K562 (cell line): ENCODE data around the gene DCAF7.

ENCODE experiments used
- EP300 ChIP-seq: IDR thresholded peaks from 2 replicates; pipeline ENCODE4 v1.6.1; 2012; ENCODE audit warnings: low read length, improper control_type of control experiment
- GATAD2A ChIP-seq: fragments of 450-650 bp; IDR thresholded peaks from 2 replicates; pipeline ENCODE4 v1.6.1; 2017
- POLR2A ChIP-seq: fragments of 450-650 bp; conservative IDR thresholded peaks from 2 replicates; pipeline ENCODE4 v1.6.1; 2016
- RBM15 ChIP-seq: fragments of 200-400 bp; formaldehyde crosslinking; IDR thresholded peaks from 2 replicates; pipeline ENCODE4 v1.6.1; 2018; ENCODE audit warnings: mild to moderate bottlenecking, low read length, moderate library complexity; ENCODE audit not compliant: insufficient read depth
- TRIM24 ChIP-seq, 2 experiments: fragments of 450-650 bp; IDR thresholded peaks; 2 replicates each; pipeline ENCODE4 v1.6.1; 2016
- ZBTB11 ChIP-seq, 3 experiments: fragments of 200-800 bp in 1 of 3; fragments of 250-450 bp in 1 of 3; fragments of 450-650 bp in 1 of 3; sonication (Bioruptor Pico) in 1 of 3; sonication (Bioruptor generic) in 1 of 3; formaldehyde crosslinking in 1 of 3; IDR thresholded peaks; 2 replicates each; pipeline versions ENCODE4 v1.6.1 to v1.8.0; 2016 to 2022; ENCODE audit warnings: mild to moderate bottlenecking in 2 of 3, missing genetic modification characterization in 2 of 3, missing compliant biosample characterization in 1 of 3, moderate library complexity in 1 of 3
- ZBTB33 ChIP-seq: sonication (generic); formaldehyde crosslinking; IDR thresholded peaks from 2 replicates; pipeline ENCODE4 v1.8.1; 2023; ENCODE audit warnings: mild to moderate bottlenecking, missing genetic modification reagents
- ZNF274 ChIP-seq: IDR thresholded peaks from 2 replicates; pipeline ENCODE4 v1.6.1; 2011; ENCODE audit warnings: low read depth, mild to moderate bottlenecking, low read length, moderate library complexity, borderline replicate concordance
- ZNF707 ChIP-seq: fragments of 250-450 bp; sonication (Bioruptor Pico); conservative IDR thresholded peaks from 2 replicates; pipeline ENCODE4 v1.8.0; 2022; ENCODE audit warnings: inconsistent platforms, mild to moderate bottlenecking, moderate library complexity
- ZNF79 ChIP-seq: fragments of 250-450 bp; sonication (Bioruptor Pico); IDR thresholded peaks from 2 replicates; pipeline ENCODE4 v1.4.0; 2020; ENCODE audit warnings: low read depth, mild to moderate bottlenecking, moderate library complexity

GRCh38 chr17:63543822-63544420, 6.4 kb upstream of the DCAF7 start:
- TF ChIP-seq TRIM24 (IDR thresholded peaks at IDR 0.05), result no peak
- no peak for TF ChIP-seq EP300
- no peak for TF ChIP-seq RBM15
- no peak for TF ChIP-seq ZNF79
- TF ChIP-seq ZNF707 (CRISPR knock-in tag), result no peak
- no peak for TF ChIP-seq ZBTB33 (CRISPR knock-in tag)
- no peak for TF ChIP-seq GATAD2A
- no peak for TF ChIP-seq ZBTB11 (CRISPR knock-in tag; IDR thresholded peaks at IDR 0.05)
- no peak for TF ChIP-seq POLR2A
- TF ChIP-seq ZNF274, result no peak
